Osteocyte (in vitro differentiated cells): Measurements from ENCODE around the gene AHCYL1. TPM values are rescaled to one million over a fixed set of nuclear protein-coding genes. Genes with fewer than 3 reads are reported as not detected.

Experiments used
- DNase-seq: peaks from one replicate; pipeline ENCODE4 v3.0.0; 2021; ENCODE audit warnings: mixed read lengths; ENCODE audit not compliant: unreplicated experiment; ENCODE audit errors: extremely low spot score
- H3K27ac Mint-ChIP-seq: one replicate; pipeline ENCODE4 v1.8.0; 2021; ENCODE audit warnings: mild to moderate bottlenecking, mixed read lengths; ENCODE audit not compliant: unreplicated experiment
- H3K27me3 Mint-ChIP-seq: one replicate; pipeline ENCODE4 v1.8.0; 2021; ENCODE audit warnings: mixed read lengths; ENCODE audit not compliant: unreplicated experiment
- H3K36me3 Mint-ChIP-seq: one replicate; pipeline ENCODE4 v1.8.0; 2021; ENCODE audit warnings: mixed read lengths; ENCODE audit not compliant: unreplicated experiment
- H3K4me1 Mint-ChIP-seq: one replicate; pipeline ENCODE4 v1.8.0; 2021; ENCODE audit warnings: mixed read lengths; ENCODE audit not compliant: unreplicated experiment
- H3K4me3 Mint-ChIP-seq: one replicate; pipeline ENCODE4 v1.8.0; 2021; ENCODE audit warnings: mild to moderate bottlenecking, moderate library complexity, mixed read lengths; ENCODE audit not compliant: unreplicated experiment
- H3K9me3 Mint-ChIP-seq: one replicate; pipeline ENCODE4 v1.8.0; 2021; ENCODE audit warnings: mixed read lengths; ENCODE audit not compliant: unreplicated experiment
- CTCF ChIP-seq: fragments of 200-600 bp; sonication (generic); IDR thresholded peaks from 2 replicates; pipeline ENCODE4 v1.5.0; 2021; ENCODE audit warnings: antibody characterized with exemption, mild to moderate bottlenecking, moderate library complexity
- total RNA-seq: library from RNA; stranded (reverse); gene quantifications from 2 replicates; pipeline ENCODE4 v1.2.1, GENCODE V29; 2021

The AHCYL1 gene
- total RNA-seq, 1 donor from 2014 or later, result 79.3 TPM

- no peak for TF ChIP-seq CTCF
- Mint-ChIP-seq H3K27ac (peak overlapping the region; percentile 35), H3K4me3 (no peak overlapping the region), H3K9me3 (no peaks in the 10 kb centered on the region), H3K36me3 (peaks cover 20% of the 10 kb centered on the region), H3K4me1 (peaks cover 33% of the 10 kb centered on the region), H3K27me3 (no peaks in the 10 kb centered on the region)
- no peak for DNase-seq
Measured at GRCh38 chr1:110008971-110009565, 24.5 kb downstream of the AHCYL1 start.

- Mint-ChIP-seq H3K27me3 (no peaks in the 10 kb centered on the region), H3K36me3 (peaks cover 41% of the 10 kb centered on the region), H3K4me1 (peaks cover 7% of the 10 kb centered on the region), H3K4me3 (no peak overlapping the region), H3K9me3 (no peaks in the 10 kb centered on the region), H3K27ac (peak overlapping the region; percentile 64)
- TF ChIP-seq CTCF, result peak; percentile 66
- no peak for DNase-seq
Measured at GRCh38 chr1:110011527-110012041, 27.0 kb downstream of the AHCYL1 start.

- DNase-seq, result no peak
- no peak overlapping the region for H3K4me3 Mint-ChIP-seq
- H3K36me3 Mint-ChIP-seq, result peaks cover 41% of the 10 kb centered on the region
- H3K4me1 Mint-ChIP-seq, result peaks cover 5% of the 10 kb centered on the region
- H3K27ac Mint-ChIP-seq, result no peak overlapping the region
- no peak for TF ChIP-seq CTCF
- no peaks in the 10 kb centered on the region for H3K27me3 Mint-ChIP-seq
- H3K9me3 Mint-ChIP-seq, result no peaks in the 10 kb centered on the region
Measured at GRCh38 chr1:110012100-110012780, 27.7 kb downstream of the AHCYL1 start.

- DNase-seq, result no peak
- Mint-ChIP-seq H3K36me3 (peaks cover 62% of the 10 kb centered on the region), H3K27ac (no peak overlapping the region), H3K4me3 (no peak overlapping the region), H3K9me3 (no peaks in the 10 kb centered on the region), H3K27me3 (no peaks in the 10 kb centered on the region), H3K4me1 (peaks cover 16% of the 10 kb centered on the region)
- no peak for TF ChIP-seq CTCF
Measured at GRCh38 chr1:110017792-110018191, 33.2 kb downstream of the AHCYL1 start.

- Mint-ChIP-seq H3K36me3 (peaks cover 65% of the 10 kb centered on the region), H3K27ac (no peak overlapping the region), H3K9me3 (no peaks in the 10 kb centered on the region), H3K27me3 (no peaks in the 10 kb centered on the region), H3K4me3 (no peak overlapping the region), H3K4me1 (peaks cover 16% of the 10 kb centered on the region)
- no peak for DNase-seq
- no peak for TF ChIP-seq CTCF
Measured at GRCh38 chr1:110018396-110018795, 33.8 kb downstream of the AHCYL1 start.
